NCI-H2171 (cell line): Measurements from ENCODE around the gene HOXA13.

Experiments used
- DNase-seq: peaks from one replicate; lab custom pipeline; 2025; lab: John Stamatoyannopoulos, UW

HOXA13 gene

GRCh38 chr7:27192546-27193334, 7.2 kb downstream of the HOXA13 start:
- no peak for DNase-seq

GRCh38 chr7:27191833-27192545, 7.9 kb downstream of the HOXA13 start:
- no peak for DNase-seq

- no peak for DNase-seq
These were observed 8.6 kb downstream of the HOXA13 start for GRCh38 chr7:27191161-27191731.

- DNase-seq: no peak
These were observed 9.7 kb downstream of the HOXA13 start for GRCh38 chr7:27189997-27190748.

- no peak for DNase-seq
These were observed 10.4 kb downstream of the HOXA13 start for GRCh38 chr7:27189295-27189996.

- DNase-seq: no peak
These were observed 11.3 kb downstream of the HOXA13 start for GRCh38 chr7:27188386-27189294.

- DNase-seq: no peak
These were observed 12.2 kb downstream of the HOXA13 start for GRCh38 chr7:27187475-27188385.

GRCh38 chr7:27186668-27187474, 13.0 kb downstream of the HOXA13 start:
- DNase-seq: no peak

- no peak for DNase-seq
These were observed 13.8 kb downstream of the HOXA13 start for GRCh38 chr7:27185854-27186667.

- peak; percentile 67 for DNase-seq
These were observed 14.7 kb downstream of the HOXA13 start, which contains the start of gene HOXA11 for GRCh38 chr7:27185013-27185853. HOXA11 (minus strand) TSS chr7:27185232; CDS start chr7:27185144, 88 bp downstream.

- DNase-seq: peak; percentile 25
These were observed 15.4 kb downstream of the HOXA13 start for GRCh38 chr7:27184337-27185012.

GRCh38 chr7:27183682-27184336, 16.1 kb downstream of the HOXA13 start:
- DNase-seq: peak; percentile 50

GRCh38 chr7:27182861-27183681, 16.8 kb downstream of the HOXA13 start:
- no peak for DNase-seq

GRCh38 chr7:27182285-27182841, 17.5 kb downstream of the HOXA13 start:
- DNase-seq: no peak
